Neural cell (in vitro differentiated cells): ENCODE data around the gene CDH4.

ENCODE experiments used
- CTCF ChIP-seq: fragments of 450-650 bp; IDR thresholded peaks from 2 replicates; pipeline ENCODE4 v1.5.1; 2014; ENCODE audit warnings: antibody characterized with exemption, mild to moderate bottlenecking, moderate library complexity; ENCODE audit not compliant: poor library complexity, severe bottlenecking
- EP300 ChIP-seq: fragments of 450-650 bp; conservative IDR thresholded peaks from 2 replicates; pipeline ENCODE4 v1.6.1; 2014; ENCODE audit warnings: antibody characterized with exemption, mild to moderate bottlenecking, moderate library complexity; ENCODE audit not compliant: poor library complexity, severe bottlenecking
- EZH2 ChIP-seq: fragments of 200-600, 300-800 bp; shearing (Covaris generic), sonication (generic); IDR thresholded peaks from 2 replicates; pipeline ENCODE4 v1.6.1; 2014; ENCODE audit warnings: antibody characterized with exemption, low read length, borderline replicate concordance, mild to moderate bottlenecking; ENCODE audit not compliant: insufficient read depth, poor library complexity, severe bottlenecking
- MXI1 ChIP-seq: fragments of 450-650 bp; conservative IDR thresholded peaks from 2 replicates; pipeline ENCODE4 v1.6.1; 2014; ENCODE audit warnings: antibody characterized with exemption, mild to moderate bottlenecking; ENCODE audit not compliant: poor library complexity, severe bottlenecking
- POLR2AphosphoS5 ChIP-seq: IDR thresholded peaks from 2 replicates; pipeline ENCODE4 v1.6.1; 2012
- RAD21 ChIP-seq: fragments of 450-650 bp; conservative IDR thresholded peaks from 2 replicates; pipeline ENCODE4 v1.6.1; 2014; ENCODE audit warnings: antibody characterized with exemption, mild to moderate bottlenecking, moderate library complexity
- REST ChIP-seq: IDR thresholded peaks from 2 replicates; pipeline ENCODE4 v1.6.1; 2012; ENCODE audit warnings: borderline replicate concordance
- SMC3 ChIP-seq: fragments of 450-650 bp; conservative IDR thresholded peaks from 2 replicates; pipeline ENCODE4 v1.6.1; 2014; ENCODE audit warnings: antibody characterized with exemption, mild to moderate bottlenecking, moderate library complexity; ENCODE audit not compliant: poor library complexity
- TAF1 ChIP-seq: IDR thresholded peaks from 2 replicates; pipeline ENCODE4 v1.6.1; 2012; ENCODE audit warnings: low read depth

GRCh38 chr20:61790116-61790827, 538.2 kb downstream of the CDH4 start:
- no peak for TF ChIP-seq CTCF
- no peak for TF ChIP-seq TAF1
- TF ChIP-seq RAD21, result no peak
- no peak for TF ChIP-seq POLR2AphosphoS5
- no peak for TF ChIP-seq SMC3
- no peak for TF ChIP-seq MXI1
- TF ChIP-seq EZH2, result no peak
- no peak for TF ChIP-seq EP300
- no peak for TF ChIP-seq REST
